Measurements from ENCODE around the gene NR2F1.

GRCh38 chr5:93586736-93587596, 3.9 kb downstream of the NR2F1 start:
- TF ChIP-seq POLR2A (IDR thresholded peaks at IDR 0.05; ENCODE audit: low read depth, low read length) (no peak), POLR2AphosphoS5 (IDR thresholded peaks at IDR 0.05; ENCODE audit: low read depth, low read length) (no peak)

Data from GM12892 (cell line).